ENCODE measurements around the gene NUPR1. TPM values are rescaled to one million over a fixed set of nuclear protein-coding genes. Genes with fewer than 3 reads are reported as not detected.
A peak's percentile ranks its signal among the peaks of the same experiment; 100 is the strongest.

The NUPR1 gene
- total and polyA plus RNA-seq, 11 donors = 5.7 to 103 (median 28.6) TPM

GRCh38 chr16:28555561-28555960 lies 16.8 kb upstream of the NUPR1 start:
- DNase-seq = no peak
- 87 to 95% (median 89%) methylated on average over 2 of the region's 2 CpGs for WGBS, 4 donors
- Histone ChIP-seq H3K27me3 (no peaks in the 10 kb centered on the region), H3K9me3 (no peaks in the 10 kb centered on the region), H3K36me3 (peaks cover 0 to 33% (median 20%) of the 10 kb centered on the region in 9 donors), H3K4me3 (no peak overlapping the region), H3K4me1 (peaks cover 0 to 37% (median 9%) of the 10 kb centered on the region in 12 donors), H3K27ac (no peak overlapping the region)
- TF ChIP-seq POLR2A (IDR thresholded peaks at IDR 0.05) (no peak), CTCF (IDR thresholded peaks at IDR 0.05) (no peak)
- ATAC-seq = no peak
- intact Hi-C loops (cut with DNase I) = loop anchor here in 4 of 10 donors (2.0 to 10.0 kb wide), 4 partner anchors 49 to 63 kb away; partner anchors contain the start of genes CLN3 (in 2 of the 4) and APOBR (in 1 of the 4)

DNA sequence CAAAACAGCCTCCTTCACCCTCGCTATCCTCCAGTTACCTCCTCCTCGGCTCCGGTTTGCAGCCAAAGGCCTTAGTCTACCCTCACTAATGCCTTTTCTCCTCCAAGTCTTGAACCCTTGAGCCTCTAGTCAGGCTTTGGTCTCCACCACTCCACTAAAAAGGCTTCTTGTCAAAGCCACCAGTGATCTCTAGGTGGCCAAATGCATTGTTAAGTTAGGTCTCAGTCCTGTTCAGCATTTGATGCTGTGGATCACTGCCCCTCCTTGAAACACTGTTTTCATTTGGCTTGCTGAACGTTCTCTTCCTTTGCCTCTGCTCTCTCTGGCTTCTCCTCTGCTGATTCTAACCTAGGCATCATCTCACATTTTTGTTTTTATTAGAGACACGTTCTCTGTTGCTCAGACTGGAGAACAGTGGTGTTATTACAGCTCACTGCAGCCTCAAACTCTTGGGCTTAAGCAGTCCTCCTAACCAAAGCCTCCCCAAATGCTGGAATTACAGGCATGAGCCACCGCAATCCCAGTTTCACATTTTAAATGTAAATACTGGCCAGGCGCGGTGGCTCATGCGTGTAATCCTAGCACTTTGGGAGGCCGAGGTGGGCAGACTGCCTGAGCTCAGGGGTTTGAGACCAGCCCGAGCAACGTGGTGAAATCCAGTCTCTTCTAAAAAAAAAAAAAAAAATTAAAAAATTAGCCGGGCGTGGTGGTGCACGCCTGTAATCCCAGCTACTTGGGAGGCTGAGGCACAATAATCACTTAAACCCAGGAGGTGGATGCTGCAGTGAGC lies 16.1 kb upstream of the NUPR1 start:
- TF ChIP-seq POLR2A (IDR thresholded peaks at IDR 0.05) (no peak), CTCF (IDR thresholded peaks at IDR 0.05) (no peak)
- peak overlapping the region in 8 of 12 donors; percentile 31 to 99 (median 98) for H3K27ac ChIP-seq
- 87 to 89% (median 88%) methylated on average over 15 of the region's 15 CpGs for WGBS, 4 donors
- peaks cover 0 to 37% (median 9%) of the 10 kb centered on the region in 12 donors for H3K4me1 ChIP-seq
- peak overlapping the region in 11 of 12 donors; percentile 44 to 94 (median 73) for H3K4me3 ChIP-seq
- ATAC-seq = peak in 1 of 4 donors; percentile 5
- DNase-seq = no peak
- H3K27me3 ChIP-seq = no peaks in the 10 kb centered on the region
- no peaks in the 10 kb centered on the region for H3K9me3 ChIP-seq
- intact Hi-C loops (cut with DNase I) = loop anchor here in 7 of 10 donors (1.0 to 10.0 kb wide), 6 partner anchors 50 to 63 kb away; partner anchors contain the start of genes CLN3 (in 5 of the 7) and APOBR (in 3 of the 7)
- peaks cover 0 to 33% (median 18%) of the 10 kb centered on the region in 9 donors for H3K36me3 ChIP-seq

- Histone ChIP-seq H3K4me3 (peak within 1 kb of the TSS; percentile 39 to 94 (median 70)), H3K36me3 (peaks cover 0 to 27% (median 12%) of the 10 kb centered on the region in 9 donors), H3K9me3 (no peaks in the 10 kb centered on the region), H3K27ac (peak within 1 kb of the TSS; percentile 93 to 100 (median 98)), H3K27me3 (no peaks in the 10 kb centered on the region), H3K4me1 (peaks cover 0 to 37% (median 9%) of the 10 kb centered on the region in 12 donors)
- DNase-seq (peak; percentile 92 to 96 (median 94)), ATAC-seq (peak; percentile 93 to 97 (median 96))
- TF ChIP-seq CTCF (IDR thresholded peaks at IDR 0.05) (peak in 9 of 12 donors; percentile 19 to 64 (median 48)), POLR2A (IDR thresholded peaks at IDR 0.05) (peak in 1 of 2 donors; percentile 85)
- intact Hi-C loops (cut with DNase I) = loop anchor here in 8 of 10 donors (1.0 to 10.0 kb wide), 6 partner anchors 17 to 62 kb away; partner anchors contain the start of genes CLN3 (in 6 of the 8) and APOBR (in 3 of the 8)
- WGBS, 4 donors = 2 to 3% (median 2%) methylated on average over 58 to 88 of the region's 88 CpGs
Measured at GRCh38 chr16:28553776-28554633, 15.2 kb upstream of the NUPR1 start, which contains the start of gene SGF29. Gene SGF29 (plus strand): TSS chr16:28553920. CDS start chr16:28581070, 27,150 bp downstream.
